HFF-Myc (cell line): Measurements from ENCODE around the gene TNS1.

Source experiments
- DNase-seq: peaks from one replicate; pipeline ENCODE4 v3.0.0-alpha.2; 2011; ENCODE audit warnings: low read depth; ENCODE audit errors: extremely low read depth
- H3K4me3 ChIP-seq: replicated peaks from 2 replicates; pipeline ENCODE4 v1.5.1; 2011; ENCODE audit warnings: low read depth, mild to moderate bottlenecking, control low read depth, low read length
- TF ChIP-seq, protein P1 (sequence below): IDR thresholded peaks from 2 replicates; pipeline ENCODE4 v1.5.1; 2012; ENCODE audit warnings: mild to moderate bottlenecking, low read depth, low read length, control low read depth; ENCODE audit errors: missing control alignments

The TNS1 gene

DNA sequence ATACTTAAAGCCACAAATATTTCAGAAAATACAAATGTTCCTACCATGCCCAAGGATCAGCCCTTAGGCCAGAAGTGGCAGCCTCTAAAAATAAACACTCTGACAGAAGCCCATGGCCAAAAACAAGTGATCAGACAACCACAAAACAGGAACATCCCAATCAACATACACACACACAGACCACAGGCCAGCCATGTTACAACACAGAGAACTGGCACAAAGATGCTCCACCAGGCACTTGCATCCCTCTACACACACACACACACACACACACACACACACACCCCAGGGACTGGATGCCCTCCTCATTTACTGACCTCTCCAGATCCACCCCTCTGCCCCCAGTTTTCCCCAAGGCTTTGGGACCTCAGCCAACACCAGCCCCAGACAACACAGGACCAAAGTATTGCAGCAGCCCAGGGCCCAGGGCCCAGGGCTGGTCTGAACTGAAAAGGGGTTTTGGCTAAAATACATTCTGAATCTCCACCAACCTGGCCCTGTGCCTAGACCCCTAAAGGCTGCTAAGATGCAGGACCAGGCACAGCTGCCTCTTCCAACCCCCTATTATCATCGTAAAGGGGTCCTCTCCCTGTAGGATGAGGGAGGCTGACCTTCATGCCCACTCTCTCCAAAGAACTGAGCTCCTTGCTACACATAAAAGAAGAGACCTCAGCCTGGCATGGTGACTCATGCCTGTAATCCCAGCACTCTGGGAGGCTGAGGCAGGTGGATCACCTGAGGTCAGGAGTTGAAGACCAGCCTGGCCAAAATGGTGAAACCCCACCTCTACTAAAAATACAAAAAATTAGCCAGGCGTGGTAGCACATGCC is 151.4 kb downstream of the TNS1 start:
- H3K4me3 ChIP-seq = no peak overlapping the region
- no peak for DNase-seq
- TF ChIP-seq, protein P1, sequence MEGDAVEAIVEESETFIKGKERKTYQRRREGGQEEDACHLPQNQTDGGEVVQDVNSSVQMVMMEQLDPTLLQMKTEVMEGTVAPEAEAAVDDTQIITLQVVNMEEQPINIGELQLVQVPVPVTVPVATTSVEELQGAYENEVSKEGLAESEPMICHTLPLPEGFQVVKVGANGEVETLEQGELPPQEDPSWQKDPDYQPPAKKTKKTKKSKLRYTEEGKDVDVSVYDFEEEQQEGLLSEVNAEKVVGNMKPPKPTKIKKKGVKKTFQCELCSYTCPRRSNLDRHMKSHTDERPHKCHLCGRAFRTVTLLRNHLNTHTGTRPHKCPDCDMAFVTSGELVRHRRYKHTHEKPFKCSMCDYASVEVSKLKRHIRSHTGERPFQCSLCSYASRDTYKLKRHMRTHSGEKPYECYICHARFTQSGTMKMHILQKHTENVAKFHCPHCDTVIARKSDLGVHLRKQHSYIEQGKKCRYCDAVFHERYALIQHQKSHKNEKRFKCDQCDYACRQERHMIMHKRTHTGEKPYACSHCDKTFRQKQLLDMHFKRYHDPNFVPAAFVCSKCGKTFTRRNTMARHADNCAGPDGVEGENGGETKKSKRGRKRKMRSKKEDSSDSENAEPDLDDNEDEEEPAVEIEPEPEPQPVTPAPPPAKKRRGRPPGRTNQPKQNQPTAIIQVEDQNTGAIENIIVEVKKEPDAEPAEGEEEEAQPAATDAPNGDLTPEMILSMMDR = no peak

DNA sequence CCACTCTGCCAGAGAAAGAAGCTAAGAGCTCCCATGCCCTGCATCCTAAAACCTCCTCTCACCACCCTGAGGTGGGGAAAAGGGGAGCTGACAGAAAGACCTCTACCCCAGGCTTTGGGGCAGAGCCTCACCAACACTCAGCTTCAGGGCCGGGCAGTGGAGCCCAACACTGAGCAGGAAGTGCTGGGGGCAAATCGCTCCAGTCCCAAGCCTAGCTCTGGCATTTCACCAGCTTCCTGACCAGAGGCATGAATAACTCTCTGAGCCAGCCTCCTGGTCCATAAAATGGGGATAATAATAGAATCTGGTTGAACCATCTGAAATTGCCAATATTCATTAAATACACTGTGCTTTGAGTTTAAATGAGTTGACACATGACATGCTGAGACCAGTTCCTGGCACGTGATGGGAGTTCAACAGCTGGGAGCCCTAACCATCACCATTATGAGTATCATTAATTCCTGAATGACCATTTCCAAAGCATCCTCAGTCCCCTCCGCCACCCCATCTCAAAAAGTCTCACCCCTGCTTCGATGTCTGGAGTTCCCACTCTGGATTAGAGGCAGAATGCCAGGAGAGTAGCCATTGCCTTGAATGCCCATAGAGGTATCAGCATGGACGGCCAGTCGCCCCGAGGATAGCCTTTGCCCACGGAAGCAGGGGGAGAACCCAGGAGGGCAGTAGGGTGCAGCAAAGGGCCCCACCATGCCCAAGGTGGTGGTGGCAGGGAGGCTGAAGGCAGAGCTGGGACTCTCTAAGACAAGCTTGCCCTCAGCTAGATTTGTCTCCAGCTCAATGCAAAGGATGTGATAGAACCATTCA is 153.4 kb downstream of the TNS1 start:
- H3K4me3 ChIP-seq = no peak overlapping the region
- TF ChIP-seq, protein P1 = no peak
- DNase-seq = no peak

DNA sequence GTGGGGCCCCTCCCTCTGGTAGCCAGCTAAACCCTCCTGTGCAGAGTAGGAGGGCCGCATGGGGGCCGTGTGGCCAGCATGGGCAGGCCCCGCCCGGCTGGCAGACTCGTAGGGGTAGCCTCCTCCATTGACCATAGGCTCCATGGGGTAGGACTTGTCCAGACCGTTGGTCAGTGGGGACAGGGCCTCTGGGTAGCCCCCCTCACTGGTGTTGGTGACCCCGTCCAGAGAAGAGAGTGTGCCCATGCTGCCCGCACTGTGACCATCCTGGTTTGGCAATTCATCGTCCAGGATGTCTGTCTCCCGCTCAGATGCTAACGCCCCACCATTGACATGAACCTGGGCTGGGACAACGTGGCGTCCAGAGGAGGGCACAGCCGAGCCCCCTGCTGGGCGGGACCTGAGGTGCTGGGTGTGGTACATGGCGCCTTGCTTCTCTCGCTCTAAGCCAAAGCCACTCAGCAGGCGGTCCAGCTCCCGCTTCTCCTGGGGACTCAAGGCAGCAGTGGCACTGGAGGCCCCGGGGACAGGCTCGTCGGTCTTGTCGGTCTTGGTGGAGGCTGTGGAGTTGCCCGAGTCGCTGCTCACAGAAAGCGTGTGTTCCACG is 154.3 kb downstream of the TNS1 start:
- H3K4me3 ChIP-seq = no peak overlapping the region
- TF ChIP-seq, protein P1 = no peak
- DNase-seq = no peak

DNA sequence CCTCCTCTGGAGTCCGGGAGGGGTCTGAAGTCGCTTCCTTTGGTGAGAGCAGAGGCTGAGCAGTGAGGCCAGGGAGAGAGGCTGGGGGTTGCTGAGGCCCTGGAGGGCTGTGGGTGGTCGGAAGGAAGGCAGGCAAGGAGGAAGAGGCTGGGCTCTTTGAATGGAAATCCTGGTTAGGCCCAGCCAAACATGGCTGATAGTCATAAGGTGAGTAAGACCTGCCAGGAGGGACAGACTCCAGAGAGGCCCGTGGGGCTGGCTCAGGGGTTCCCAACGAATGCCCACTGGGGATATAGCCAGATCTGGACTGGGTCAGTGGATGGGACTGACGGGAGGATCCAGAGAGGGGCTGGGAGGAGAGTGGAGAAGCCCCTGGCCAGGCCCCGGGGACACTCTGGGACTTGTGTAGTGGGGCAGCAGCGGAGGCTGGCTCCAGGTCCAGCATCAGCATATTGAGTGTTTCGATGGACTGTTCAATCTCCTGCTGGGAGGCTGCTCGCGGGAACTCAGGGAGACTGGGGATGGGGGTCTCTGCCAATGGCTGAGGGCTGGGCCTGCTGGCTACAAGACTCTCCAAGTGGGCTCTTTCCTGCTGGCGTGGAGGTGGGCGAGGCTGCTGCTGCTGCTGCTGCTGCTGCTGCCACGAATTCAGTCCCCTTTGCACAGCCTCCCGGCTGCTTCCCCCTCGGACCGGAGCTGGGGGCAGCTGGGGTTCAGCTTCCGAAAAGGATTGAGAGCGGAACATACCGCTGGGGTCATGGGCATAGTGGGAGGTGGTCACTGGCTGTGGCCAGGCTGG is 155.0 kb downstream of the TNS1 start:
- DNase-seq = no peak
- no peak overlapping the region for H3K4me3 ChIP-seq
- TF ChIP-seq, protein P1 = no peak

DNA sequence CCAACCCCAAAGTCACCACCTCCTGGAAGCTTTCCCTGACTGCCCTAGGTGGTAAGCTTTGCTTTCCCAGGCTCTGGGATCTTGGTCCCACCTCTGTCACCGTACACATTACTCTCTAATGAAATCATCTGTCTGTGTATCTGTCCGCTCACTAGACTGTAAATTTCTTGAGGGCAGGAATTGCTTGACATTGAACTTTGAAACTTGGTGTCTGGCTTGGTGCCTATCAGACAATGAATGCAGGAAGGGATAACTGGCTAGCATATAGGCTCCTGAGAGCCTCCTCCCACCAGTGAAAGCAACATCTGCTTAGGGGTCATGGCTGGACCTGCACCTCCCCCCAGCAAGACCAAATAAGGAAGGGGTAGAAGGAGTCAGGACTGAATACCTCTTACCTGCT is 155.7 kb downstream of the TNS1 start:
- TF ChIP-seq, protein P1 = no peak
- no peak overlapping the region for H3K4me3 ChIP-seq
- DNase-seq = no peak

DNA sequence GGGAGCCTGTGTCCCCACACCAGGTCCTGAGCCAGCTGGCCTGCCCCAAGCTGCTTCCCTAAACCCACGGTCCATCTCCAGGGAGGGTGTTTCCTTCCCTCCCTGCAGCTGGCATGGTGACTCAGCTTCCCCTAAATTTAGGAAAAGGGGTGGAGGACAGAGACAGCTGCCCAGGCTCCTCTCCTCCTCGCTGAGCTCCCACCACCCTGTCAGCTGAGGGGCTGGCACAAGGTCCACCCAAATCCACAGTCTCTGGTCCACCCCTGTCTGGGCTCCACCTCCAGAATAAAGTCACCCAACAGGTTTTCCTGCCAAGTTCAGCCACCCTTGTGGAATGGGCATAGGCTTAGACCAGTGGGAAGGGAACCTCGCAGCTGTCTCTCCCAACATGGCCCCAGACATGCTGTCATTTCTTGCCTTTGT is 156.5 kb downstream of the TNS1 start:
- TF ChIP-seq, protein P1 = no peak
- DNase-seq = no peak
- no peak overlapping the region for H3K4me3 ChIP-seq
